Astrocyte (in vitro differentiated cells and primary cell): Measurements from ENCODE around the gene F2R.

Experiments used
- CTCF ChIP-seq: IDR thresholded peaks from 2 replicates; pipeline ENCODE4 v1.5.1; 2011; ENCODE audit warnings: low read depth, mild to moderate bottlenecking, inconsistent platforms, low read length, moderate library complexity; ENCODE audit not compliant: insufficient read depth
- EZH2 ChIP-seq: IDR thresholded peaks from 2 replicates; pipeline ENCODE4 v1.6.1; 2012; ENCODE audit warnings: mild to moderate bottlenecking, low read length, inconsistent platforms; ENCODE audit not compliant: insufficient read depth

GRCh38 chr5:76716456-76717157 is 681 bp downstream of the F2R start:
- TF ChIP-seq CTCF (no peak), EZH2 (no peak)
